GM12878 (cell line): ENCODE results near the gene UNC5CL. TPM values are rescaled to one million over a fixed set of nuclear protein-coding genes. Genes with fewer than 3 reads are reported as not detected.

Experiments
- ATAC-seq: fragments of 200-7000 bp; cut with Tn5 transposase; 3 replicates; pipeline ENCODE4 v1.9.1; 2020; ENCODE audit warnings: mild to moderate bottlenecking, moderate library complexity
- BruUV-seq: library from RNA; stranded (reverse); fragments of 400-500 nt; replicated peaks from 2 replicates; lab custom pipeline; 2021; lab: Mats Ljungman, UMichigan
- CTCF ChIA-PET: fragments of 300-600 bp; sonication (Branson Sonifier 250); formaldehyde crosslinking; extraction: SDS; loops from one replicate; lab custom pipeline; 2021; ENCODE audit warnings: inconsistent platforms; lab: Yijun Ruan, JAX
- POLR2A ChIA-PET: fragments of 350-600 bp; formaldehyde crosslinking; extraction: SDS; loops from one replicate; lab custom pipeline; 2021; ENCODE audit warnings: inconsistent platforms; lab: Charles Lee
- RAD21 ChIA-PET: fragments of 300-600 bp; sonication (Branson Sonifier 250); formaldehyde crosslinking; loops from one replicate; lab custom pipeline; 2023; ENCODE audit warnings: antibody characterized with exemption; ENCODE audit not compliant: unreplicated experiment; lab: Charles Lee
- SMC1A ChIA-PET: fragments of 300-600 bp; sonication (Branson Sonifier 250); formaldehyde crosslinking; loops from one replicate; lab custom pipeline; 2023; ENCODE audit not compliant: unreplicated experiment, uncharacterized antibody; lab: Charles Lee
- DNase-seq: peaks from one replicate; pipeline ENCODE4 v3.0.0-alpha.2; 2011; ENCODE audit warnings: low read depth, low spot score
- FAIRE-seq: peaks from 3 replicates; lab custom pipeline; 2011; peaks lifted over from hg19 to GRCh38; lab: Jason Lieb, UNC
- H2AFZ ChIP-seq: 2 replicates; pipeline ENCODE4 v1.6.0; 2011; ENCODE audit warnings: low read depth, low read length, control low read depth; ENCODE audit not compliant: control insufficient read depth
- H3K27ac ChIP-seq: 2 replicates; pipeline ENCODE4 v1.5.1; 2011; ENCODE audit warnings: control low read depth; ENCODE audit not compliant: control insufficient read depth, insufficient read depth
- H3K27me3 ChIP-seq, 2 experiments: replicated peaks in 1 of 2; 2 replicates each; pipeline versions ENCODE4 v1.6.0 to v1.6.1; 2011; ENCODE audit warnings: low read length in 1 of 2; ENCODE audit not compliant: control insufficient read depth in 2 of 2, insufficient read depth in 2 of 2
- H3K36me3 ChIP-seq, 2 experiments: 2 replicates each; pipeline ENCODE4 v1.5.1; 2011; ENCODE audit warnings: low read length in 1 of 2; ENCODE audit not compliant: control insufficient read depth in 2 of 2, insufficient read depth in 2 of 2
- H3K4me1 ChIP-seq: 2 replicates; pipeline ENCODE4 v1.6.1; 2011; ENCODE audit warnings: mild to moderate bottlenecking, low read length, moderate library complexity, mixed read lengths; ENCODE audit not compliant: control insufficient read depth, insufficient read depth
- H3K4me2 ChIP-seq: 2 replicates; pipeline ENCODE4 v1.6.0; 2011; ENCODE audit warnings: control low read depth; ENCODE audit not compliant: control insufficient read depth, insufficient read depth
- H3K4me3 ChIP-seq: fragments of 200-600 bp; sonication (generic); 2 replicates; pipeline ENCODE4 v1.5.1; 2016
- H3K79me2 ChIP-seq: 2 replicates; pipeline ENCODE4 v1.6.0; 2011; ENCODE audit warnings: low read length; ENCODE audit not compliant: control insufficient read depth, insufficient read depth
- H3K9ac ChIP-seq: 2 replicates; pipeline ENCODE4 v1.8.0; 2011; ENCODE audit warnings: low read length, control low read depth, mixed read lengths; ENCODE audit not compliant: control insufficient read depth, insufficient read depth
- H3K9me3 ChIP-seq: replicated peaks from 3 replicates; pipeline ENCODE4 v1.5.1; 2011; ENCODE audit warnings: mild to moderate bottlenecking, low read length; ENCODE audit not compliant: control insufficient read depth, insufficient read depth
- H4K20me1 ChIP-seq: 2 replicates; pipeline ENCODE4 v1.6.0; 2011; ENCODE audit not compliant: control insufficient read depth, insufficient read depth
- ATF7 ChIP-seq: fragments of 450-650 bp; IDR thresholded peaks from 2 replicates; pipeline ENCODE4 v1.6.1; 2016; ENCODE audit warnings: low read depth, mild to moderate bottlenecking
- BCL11A ChIP-seq: IDR thresholded peaks from 2 replicates; pipeline ENCODE4 v1.6.1; 2011; ENCODE audit warnings: low read depth, low read length
- BRCA1 ChIP-seq: IDR thresholded peaks from 2 replicates; pipeline ENCODE4 v1.6.1; 2011; ENCODE audit warnings: low read depth, low read length, improper control_type of control experiment
- CBX5 ChIP-seq: sonication (generic); IDR thresholded peaks from 2 replicates; pipeline ENCODE4 v1.6.1; 2016; ENCODE audit warnings: low read depth, moderate library complexity, mild to moderate bottlenecking, inconsistent platforms
- CREM ChIP-seq: IDR thresholded peaks from 2 replicates; pipeline ENCODE4 v1.6.1; 2014; ENCODE audit warnings: antibody characterized with exemption, low read depth
- EP300 ChIP-seq, 2 experiments: fragments of 150-350 bp in 1 of 2; IDR thresholded peaks; 2 replicates each; pipeline ENCODE4 v1.6.1; 2011 to 2012; ENCODE audit warnings: low read depth in 2 of 2, low read length in 2 of 2, borderline replicate concordance in 1 of 2, improper control_type of control experiment in 1 of 2, inconsistent platforms in 1 of 2; ENCODE audit not compliant: control insufficient read depth in 1 of 2
- GABPA ChIP-seq: IDR thresholded peaks from 2 replicates; pipeline ENCODE4 v1.6.1; 2014; ENCODE audit warnings: antibody characterized with exemption, low read depth, mild to moderate bottlenecking, inconsistent platforms
- HCFC1 ChIP-seq: fragments of 150-350 bp; IDR thresholded peaks from 2 replicates; pipeline ENCODE4 v1.6.1; 2014; ENCODE audit warnings: low read length
- IKZF2 ChIP-seq, 2 experiments: fragments of 450-650 bp; IDR thresholded peaks; 2 replicates each; pipeline ENCODE4 v1.6.1; 2017; ENCODE audit warnings: mild to moderate bottlenecking in 2 of 2, moderate library complexity in 2 of 2
- JUND ChIP-seq: IDR thresholded peaks from 2 replicates; pipeline ENCODE4 v1.6.1; 2012; ENCODE audit warnings: low read depth, mild to moderate bottlenecking, low read length, improper control_type of control experiment, moderate library complexity
- MEF2A ChIP-seq: IDR thresholded peaks from 2 replicates; pipeline ENCODE4 v1.6.1; 2011; ENCODE audit warnings: low read depth, mild to moderate bottlenecking, low read length, moderate library complexity; ENCODE audit not compliant: insufficient read depth
- MTA3 ChIP-seq: IDR thresholded peaks from 2 replicates; pipeline ENCODE4 v1.6.1; 2012; ENCODE audit warnings: low read length, inconsistent platforms, borderline replicate concordance
- MXI1 ChIP-seq: fragments of 150-350 bp; IDR thresholded peaks from 2 replicates; pipeline ENCODE4 v1.6.1; 2011; ENCODE audit warnings: low read depth, mild to moderate bottlenecking, inconsistent platforms, low read length, improper control_type of control experiment
- NFIC ChIP-seq: IDR thresholded peaks from 2 replicates; pipeline ENCODE4 v1.6.1; 2012; ENCODE audit warnings: low read depth, mild to moderate bottlenecking, inconsistent platforms, low read length, moderate library complexity
- NRF1 ChIP-seq: conservative IDR thresholded peaks from 2 replicates; pipeline ENCODE4 v1.6.1; 2011; ENCODE audit warnings: mild to moderate bottlenecking, low read depth, low read length, improper control_type of control experiment
- POLR2A ChIP-seq: IDR thresholded peaks from 2 replicates; pipeline ENCODE4 v1.6.1; 2011; ENCODE audit warnings: low read depth, mild to moderate bottlenecking, low read length
- RELB ChIP-seq: fragments of 450-650 bp; IDR thresholded peaks from 2 replicates; pipeline ENCODE4 v1.6.1; 2017; ENCODE audit warnings: low read depth, mild to moderate bottlenecking, moderate library complexity
- SRF ChIP-seq, 2 experiments: IDR thresholded peaks; 2 replicates each; pipeline ENCODE4 v1.6.1; 2011; ENCODE audit warnings: low read depth in 2 of 2, low read length in 2 of 2, mild to moderate bottlenecking in 1 of 2, moderate library complexity in 1 of 2
- TAF1 ChIP-seq: IDR thresholded peaks from 2 replicates; pipeline ENCODE4 v1.6.1; 2011; ENCODE audit warnings: mild to moderate bottlenecking, low read depth, low read length, borderline replicate concordance
- ZBTB4 ChIP-seq: fragments of 450-650 bp; formaldehyde crosslinking; IDR thresholded peaks from 2 replicates; pipeline ENCODE4 v1.4.0; 2022; ENCODE audit warnings: mild to moderate bottlenecking, moderate library complexity
- WGBS: methylation state at CpG from one replicate; pipeline ENCODE4 v1.1.6; 2016; ENCODE audit warnings: low lambda C conversion rate; ENCODE audit not compliant: insufficient replicate concordance, insufficient coverage; ENCODE audit errors: missing lambda C conversion rate; 5-methylcytosine and 5-hydroxymethylcytosine counted together
- in situ Hi-C: fragments of 300-500 bp; cut with MboI; formaldehyde crosslinking; loops from 9 replicates; pipeline ENCODE4 v1.14.3; 2018; ENCODE audit warnings: mixed read lengths
- intact Hi-C: fragments of 100-400 bp; cut with micrococcal nuclease; formaldehyde crosslinking; loops from one replicate; pipeline ENCODE4 v1.14.2; 2022; ENCODE audit not compliant: unreplicated experiment
- polyA plus RNA-seq, 11 experiments: library from polyadenylated mRNA; depleted of rRNA in 4 of 11; unstranded in 6 of 11; stranded (reverse) in 5 of 11; fragments of >200 nt; fragmentation: Nextera tagmentation in 4 of 11; fragmentation: Illumina TruSeq in 1 of 11; extraction: Ambion mirVana in 4 of 11; extraction: Trizol in 1 of 11; gene quantifications; 1 replicate in 1 of 11; 2 replicates in 10 of 11; pipeline versions ENCODE4 v1.2.1 to v1.2.3, GENCODE V29; 2011 to 2016; ENCODE audit warnings: inconsistent platforms in 2 of 11, missing spikeins in 2 of 11, low read depth in 1 of 11
- total RNA-seq, 4 experiments: library from RNA; depleted of rRNA in 3 of 4; stranded (reverse); fragments of >200 nt in 3 of 4; fragmentation: Illumina TruSeq in 1 of 4; extraction: Trizol in 1 of 4; gene quantifications; 2 replicates each; pipeline versions ENCODE4 v1.2.1 to v1.2.3, GENCODE V29; 2013 to 2021

The UNC5CL gene
- total and polyA plus RNA-seq, 10 of the 15 experiments (the other 5 are each of a cell fraction or from before 2014, with no cell fraction given) = 0.11 to 1.2 (median 0.46) TPM; not detected in 1

GRCh38 chr6:41073968-41074691 is 35.1 kb upstream of the UNC5CL start:
- in situ Hi-C loops (no loop called here), intact Hi-C loops (loop anchor here (10.0 kb wide), 1 partner anchor 661 kb away; the partner anchor contains the start of gene TFEB)
- CTCF ChIA-PET = interaction anchor here (0.6 to 2.9 kb wide), 6 partner anchors 13 to 260 kb away, joined by 3 to 13 read pairs (median 5); no protein-coding TSS in a partner anchor
- Histone ChIP-seq H3K79me2 (peaks cover 72% of the 10 kb centered on the region), H2AFZ (peak overlapping the region; percentile 3), H4K20me1 (no peaks in the 10 kb centered on the region), H3K4me3 (peak overlapping the region; percentile 88), H3K9me3 (no peaks in the 10 kb centered on the region), H3K4me1 (peaks cover 7% of the 10 kb centered on the region; the same call in 1 of the 2 replicates), H3K4me2 (peak overlapping the region; percentile 78), H3K9ac (peak overlapping the region; percentile 94), H3K27ac (peak overlapping the region; percentile 99), H3K36me3 (peaks cover 0 to 9% of the 10 kb centered on the region in 2 experiments; a peak in 1 of 4 replicates), H3K27me3 (no peaks in the 10 kb centered on the region)
- POLR2A ChIA-PET = interaction anchor here (1.1 to 1.7 kb wide), 6 partner anchors 33 to 1857 kb away, joined by 3 to 4 read pairs (median 3); no protein-coding TSS in a partner anchor
- SMC1A ChIA-PET = interaction anchor here (0.6 to 2.9 kb wide), 6 partner anchors 9 to 260 kb away, joined by 3 to 15 read pairs (median 4); no protein-coding TSS in a partner anchor
- DNase-seq (no peak), FAIRE-seq (peak; percentile 73), ATAC-seq (no peak)
- under 1% methylated on average over 11 of the region's 11 CpGs for WGBS
- BruUV-seq = TSS peak; percentile 74
- RAD21 ChIA-PET = interaction anchor here (1.8 to 3.4 kb wide), 2 partner anchors 46 to 108 kb away, joined by 4 to 14 read pairs; no protein-coding TSS in a partner anchor
- TF ChIP-seq MXI1 (0 out of 2 replicates have a peak, but pooled peaks have one; percentile 42), CBX5 (no peak), BCL11A (no peak), MEF2A (no peak), RELB (0 out of 2 replicates have a peak, but pooled peaks have one; percentile 34), MTA3 (no peak), TAF1 (no peak), ZBTB4 (CRISPR knock-in tag) (no peak), SRF (IDR thresholded peaks at IDR 0.05; ENCODE audit: low read depth in 2 of 2, low read length in 2 of 2) (no peak), NFIC (0 out of 2 replicates have a peak, but pooled peaks have one; percentile 29), CREM (no peak), JUND (no peak), GABPA (no peak), IKZF2 (IDR thresholded peaks at IDR 0.05) (peak in 1 of 2 experiments; percentile 25; a peak in 2 of 4 replicates), POLR2A (no peak), HCFC1 (no peak), BRCA1 (no peak), ATF7 (no peak), EP300 (IDR thresholded peaks at IDR 0.05; ENCODE audit: borderline replicate concordance in 1 of 2, control insufficient read depth in 1 of 2, low read depth in 2 of 2, low read length in 2 of 2) (0 out of 4 replicates have a peak, but pooled peaks of 1 of the 2 experiments have one; percentile 13), NRF1 (no peak)
